Left lung (tissue), 10 donors: ENCODE measurements around the gene CORIN. TPM values are rescaled to one million over a fixed set of nuclear protein-coding genes. Genes with fewer than 3 reads are reported as not detected.
"Not testable (repeated sequence)": the region's sequence is repeated elsewhere in the genome, so short reads cannot be mapped to it uniquely, and the experiment has no call there.

Experiments
- ATAC-seq: fragments of 200-7000 bp; cut with Tn5 transposase; one replicate; pipeline ENCODE4 v1.9.1; 2020; ENCODE audit warnings: moderate library complexity
- DNase-seq, 4 donors: peaks; one replicate each; pipeline ENCODE4 v3.0.0-alpha.2; 2013 to 2020
- H3K27ac ChIP-seq, 2 donors: fragments of 200-600 bp; sonication (generic) in 1 of 2; one replicate each; pipeline versions ENCODE4 v1.5.0 to v1.8.0; 2020 to 2021
- H3K27me3 ChIP-seq, 2 donors: fragments of 200-600 bp; sonication (generic) in 1 of 2; one replicate each; pipeline versions ENCODE4 v1.5.0 to v1.8.0; 2020 to 2021
- H3K36me3 ChIP-seq, 2 donors: fragments of 200-600 bp; sonication (generic) in 1 of 2; one replicate each; pipeline versions ENCODE4 v1.5.0 to v1.8.0; 2020 to 2021
- H3K4me1 ChIP-seq, 2 donors: fragments of 200-600 bp; one replicate each; pipeline ENCODE4 v1.8.0; 2021
- H3K4me3 ChIP-seq, 2 donors: fragments of 200-600 bp; sonication (generic) in 1 of 2; one replicate each; pipeline versions ENCODE4 v1.5.0 to v1.8.0; 2020 to 2021; ENCODE audit warnings: mild to moderate bottlenecking in 1 of 2
- H3K9me3 ChIP-seq, 2 donors: fragments of 200-600 bp; sonication (generic) in 1 of 2; one replicate each; pipeline versions ENCODE4 v1.5.0 to v1.8.0; 2020 to 2021
- intact Hi-C, 2 donors: fragments of 100-400 bp; cut with DNase I; formaldehyde crosslinking; loops; one replicate each; pipeline versions ENCODE4 v1.11.2 to v1.14.2; 2022
- polyA plus RNA-seq, 6 donors: library from polyadenylated mRNA; unstranded; fragments of 120-200 nt; gene quantifications; one replicate each; pipeline ENCODE4 v1.2.1, GENCODE V29; 2013; ENCODE audit not compliant: insufficient read length in 6 of 6
- total RNA-seq, 2 donors: library from RNA; stranded (reverse); fragmentation: NEBNext Ultra II Directional; extraction: Animal tissue kit (Norgen Biotek cat#: 25700); gene quantifications; one replicate each; pipeline ENCODE4 v1.2.1, GENCODE V29; 2021
- TF ChIP-seq, protein P1 (sequence below), 2 donors: fragments of 200-600 bp; sonication (generic) in 1 of 2; IDR thresholded peaks; one replicate each; pipeline versions ENCODE4 v1.5.0 to v1.8.0; 2021; ENCODE audit warnings: antibody characterized with exemption in 2 of 2
- donor health status: DM: no; HTN: yes; CAD: no.
- donor health status: DM: no; HTN: no; CAD: no.

CORIN gene
- total and polyA plus RNA-seq, 8 donors = 1.4 to 6.3 (median 3.3) TPM

GRCh38 chr4:47711646-47712045, 126.2 kb downstream of the CORIN start:
- Histone ChIP-seq H3K9me3 (no peaks in the 10 kb centered on the region), H3K27me3 (no peaks in the 10 kb centered on the region), H3K4me3 (no peak overlapping the region), H3K4me1 (no peaks in the 10 kb centered on the region), H3K27ac (no peak overlapping the region), H3K36me3 (no peaks in the 10 kb centered on the region)
- no peak for DNase-seq
- TF ChIP-seq, protein P1, sequence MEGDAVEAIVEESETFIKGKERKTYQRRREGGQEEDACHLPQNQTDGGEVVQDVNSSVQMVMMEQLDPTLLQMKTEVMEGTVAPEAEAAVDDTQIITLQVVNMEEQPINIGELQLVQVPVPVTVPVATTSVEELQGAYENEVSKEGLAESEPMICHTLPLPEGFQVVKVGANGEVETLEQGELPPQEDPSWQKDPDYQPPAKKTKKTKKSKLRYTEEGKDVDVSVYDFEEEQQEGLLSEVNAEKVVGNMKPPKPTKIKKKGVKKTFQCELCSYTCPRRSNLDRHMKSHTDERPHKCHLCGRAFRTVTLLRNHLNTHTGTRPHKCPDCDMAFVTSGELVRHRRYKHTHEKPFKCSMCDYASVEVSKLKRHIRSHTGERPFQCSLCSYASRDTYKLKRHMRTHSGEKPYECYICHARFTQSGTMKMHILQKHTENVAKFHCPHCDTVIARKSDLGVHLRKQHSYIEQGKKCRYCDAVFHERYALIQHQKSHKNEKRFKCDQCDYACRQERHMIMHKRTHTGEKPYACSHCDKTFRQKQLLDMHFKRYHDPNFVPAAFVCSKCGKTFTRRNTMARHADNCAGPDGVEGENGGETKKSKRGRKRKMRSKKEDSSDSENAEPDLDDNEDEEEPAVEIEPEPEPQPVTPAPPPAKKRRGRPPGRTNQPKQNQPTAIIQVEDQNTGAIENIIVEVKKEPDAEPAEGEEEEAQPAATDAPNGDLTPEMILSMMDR (IDR thresholded peaks at IDR 0.05) = no peak
- no peak for ATAC-seq
- intact Hi-C loops = no loop called here

DNA sequence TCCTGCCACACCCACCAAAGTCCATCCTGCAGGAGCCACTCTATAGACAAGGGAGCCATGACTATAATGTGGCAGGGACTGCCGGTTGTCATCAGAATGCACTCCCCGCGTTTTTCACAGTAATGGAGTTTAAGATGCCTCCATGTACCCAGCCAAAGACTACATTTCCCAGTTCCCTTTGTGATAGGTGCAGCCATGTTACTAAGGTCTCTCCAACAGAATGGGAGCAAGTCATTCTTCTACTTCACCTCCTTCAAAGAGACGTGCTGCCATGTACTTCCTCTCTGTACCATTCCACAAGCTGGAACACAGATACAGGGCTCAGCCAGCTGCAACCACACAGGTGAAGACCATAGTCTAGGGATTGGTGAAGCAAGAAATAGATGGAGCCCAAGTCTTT, 126.7 kb downstream of the CORIN start:
- Histone ChIP-seq H3K4me3 (no peak overlapping the region), H3K4me1 (no peaks in the 10 kb centered on the region), H3K36me3 (no peaks in the 10 kb centered on the region), H3K27me3 (no peaks in the 10 kb centered on the region), H3K27ac (no peak overlapping the region), H3K9me3 (no peaks in the 10 kb centered on the region)
- no peak for DNase-seq
- TF ChIP-seq, protein P1 (IDR thresholded peaks at IDR 0.05) = no peak
- intact Hi-C loops = no loop called here
- no peak for ATAC-seq

DNA sequence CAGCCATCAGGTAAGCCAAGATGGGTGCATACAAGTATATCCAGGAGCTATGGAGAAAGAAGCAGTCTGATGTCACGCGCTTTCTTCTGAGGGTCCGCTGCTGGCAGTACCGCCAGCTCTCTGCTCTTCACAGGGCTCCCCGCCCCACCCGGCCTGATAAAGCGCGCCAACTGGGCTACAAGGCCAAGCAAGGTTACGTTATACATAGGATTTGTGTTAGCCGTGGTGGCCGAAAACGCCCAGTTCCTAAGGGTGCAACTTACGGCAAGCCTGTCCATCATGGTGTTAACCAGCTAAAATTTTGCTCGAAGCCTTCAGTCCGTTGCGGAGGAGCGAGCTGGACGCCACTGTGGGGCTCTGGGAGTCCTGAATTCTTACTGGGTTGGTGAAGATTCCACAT, 131.5 kb downstream of the CORIN start:
- DNase-seq = peak in 1 of 4 donors; percentile 57
- intact Hi-C loops, H3K9me3 ChIP-seq, H3K27me3 ChIP-seq, ATAC-seq, H3K4me3 ChIP-seq, H3K36me3 ChIP-seq, H3K27ac ChIP-seq: not testable (repeated sequence)
- peaks cover 0 to 11% of the 10 kb centered on the region in 2 donors for H3K4me1 ChIP-seq

DNA sequence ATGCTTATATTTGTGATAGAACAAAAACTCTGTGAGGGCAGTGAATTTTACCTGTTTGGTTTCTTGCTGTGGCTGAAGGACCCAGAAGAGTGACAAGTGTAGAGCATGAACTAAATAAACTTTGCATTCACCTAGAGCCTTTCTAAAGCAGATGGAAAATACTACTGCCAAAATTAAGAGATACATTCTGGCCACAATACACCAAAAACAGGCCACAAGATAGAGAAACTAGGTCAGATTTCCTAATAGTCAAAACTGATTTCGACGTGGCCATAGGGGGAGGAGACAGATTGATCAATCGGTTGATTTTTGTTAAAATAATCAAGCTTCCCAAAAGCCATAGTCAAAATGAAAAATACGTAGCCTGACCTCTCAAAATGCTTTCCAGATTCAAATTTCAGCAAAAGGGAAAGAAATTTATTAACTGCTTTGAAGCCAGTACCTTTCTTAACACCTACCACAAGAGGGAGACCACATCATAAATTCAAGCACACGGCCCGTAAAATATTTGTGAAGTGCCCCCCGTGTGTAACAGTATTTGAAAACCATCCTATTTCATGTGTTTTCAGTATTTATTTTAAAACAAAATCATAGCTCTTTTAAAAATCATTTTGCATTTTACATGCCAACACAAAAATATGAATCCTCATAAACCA, 132.4 kb downstream of the CORIN start:
- peak; percentile 51 for ATAC-seq
- Histone ChIP-seq H3K4me3 (no peak overlapping the region), H3K27ac (peak overlapping the region; percentile 16 to 50)

DNA sequence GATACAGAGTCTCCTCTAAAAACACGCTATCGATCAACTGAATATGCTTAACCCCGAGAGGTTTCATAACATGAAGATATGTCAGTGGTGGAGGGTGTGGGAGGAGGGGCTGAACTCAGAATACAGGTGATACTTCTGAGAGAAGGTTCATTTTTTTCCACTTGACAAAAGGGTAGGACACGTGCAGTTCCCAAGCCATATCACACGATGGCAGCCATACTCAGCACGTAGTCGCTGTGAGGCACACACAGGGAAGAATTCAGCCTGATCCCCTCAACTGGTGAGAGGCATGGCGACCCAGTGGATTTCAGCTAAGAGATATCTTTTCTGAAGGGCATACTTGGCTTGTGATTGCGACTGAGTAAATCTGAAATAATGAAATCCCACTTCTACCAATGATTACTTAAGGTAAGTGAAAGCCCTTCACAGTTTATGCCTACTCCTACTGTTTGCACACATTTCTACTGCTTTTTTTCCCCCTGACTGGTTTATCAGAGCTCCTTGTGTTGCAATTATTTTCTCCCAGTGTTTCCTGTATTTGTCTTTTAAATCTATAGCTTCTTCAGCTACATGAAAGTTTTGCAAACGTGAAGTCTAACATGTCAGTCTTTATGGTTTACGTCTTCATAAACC, 133.1 kb downstream of the CORIN start:
- DNase-seq = peak in 2 of 4 donors; percentile 42 to 72
- intact Hi-C loops = no loop called here
- TF ChIP-seq, protein P1 (IDR thresholded peaks at IDR 0.05) = peak in 1 of 2 donors; percentile 29
- peak; percentile 93 for ATAC-seq
- no peaks in the 10 kb centered on the region for H3K36me3 ChIP-seq
- no peaks in the 10 kb centered on the region for H3K9me3 ChIP-seq
- H3K27me3 ChIP-seq = no peaks in the 10 kb centered on the region
- peaks cover 0 to 11% of the 10 kb centered on the region in 2 donors for H3K4me1 ChIP-seq
- H3K4me3 ChIP-seq = no peak overlapping the region
- peak overlapping the region; percentile 16 to 50 for H3K27ac ChIP-seq

More for the DNA sequence above, 132.4 kb downstream of the CORIN start:
- Histone ChIP-seq H3K27me3 (no peaks in the 10 kb centered on the region), H3K4me1 (peaks cover 0 to 11% of the 10 kb centered on the region in 2 donors), H3K9me3 (no peaks in the 10 kb centered on the region), H3K36me3 (no peaks in the 10 kb centered on the region)
- intact Hi-C loops = no loop called here
- TF ChIP-seq, protein P1 (IDR thresholded peaks at IDR 0.05) = peak in 1 of 2 donors; percentile 30
- DNase-seq = peak in 1 of 4 donors; percentile 38
